SK-N-SH treated with all-trans-retinoic acid at 6 μM for 48 hours (cell line): ENCODE results near the gene PRR5L.

Experiments
- ATAC-seq: fragments of 200-7000 bp; cut with Tn5 transposase; 3 replicates; pipeline ENCODE4 v1.9.1; 2020; ENCODE audit warnings: mild to moderate bottlenecking, moderate library complexity
- ARNTL ChIP-seq: fragments of 450-650 bp; formaldehyde crosslinking; IDR thresholded peaks from 2 replicates; pipeline ENCODE4 v1.5.0; 2020; ENCODE audit warnings: low read depth, mild to moderate bottlenecking, moderate library complexity, borderline replicate concordance
- BACH2 ChIP-seq: fragments of 250-450 bp; sonication (Bioruptor Pico); IDR thresholded peaks from 2 replicates; pipeline ENCODE4 v1.9.0; 2021; ENCODE audit warnings: mild to moderate bottlenecking, borderline replicate concordance
- ESRRG ChIP-seq: fragments of 250-450 bp; sonication (Bioruptor Pico); IDR thresholded peaks from 2 replicates; pipeline ENCODE4 v1.6.1; 2021; ENCODE audit warnings: mild to moderate bottlenecking
- GLIS3 ChIP-seq: fragments of 250-450 bp; sonication (Bioruptor Pico); IDR thresholded peaks from 2 replicates; pipeline ENCODE4 v1.5.0; 2020; ENCODE audit warnings: mild to moderate bottlenecking, moderate library complexity
- OSR1 ChIP-seq: fragments of 250-450 bp; sonication (Bioruptor Pico); IDR thresholded peaks from 2 replicates; pipeline ENCODE4 v1.8.0; 2022; ENCODE audit warnings: moderate library complexity, mild to moderate bottlenecking, inconsistent platforms
- PPARA ChIP-seq: fragments of 250-450 bp; sonication (Bioruptor Pico); IDR thresholded peaks from 2 replicates; pipeline ENCODE4 v1.5.0; 2020; ENCODE audit warnings: mild to moderate bottlenecking, borderline replicate concordance
- RARB ChIP-seq: fragments of 250-450 bp; sonication (Bioruptor Pico); IDR thresholded peaks from 2 replicates; pipeline ENCODE4 v1.8.0; 2021; ENCODE audit warnings: mild to moderate bottlenecking, moderate library complexity
- SNAI2 ChIP-seq: fragments of 250-450 bp; sonication (Bioruptor Pico); IDR thresholded peaks from 2 replicates; pipeline ENCODE4 v1.5.0; 2020; ENCODE audit warnings: mild to moderate bottlenecking, moderate library complexity
- TCF4 ChIP-seq: fragments of 250-450 bp; sonication (Bioruptor Pico); IDR thresholded peaks from 2 replicates; pipeline ENCODE4 v1.8.0; 2021; ENCODE audit warnings: mild to moderate bottlenecking, moderate library complexity, borderline replicate concordance
- TOX ChIP-seq: fragments of 250-450 bp; sonication (Bioruptor Pico); IDR thresholded peaks from 2 replicates; pipeline ENCODE4 v1.8.0; 2021; ENCODE audit warnings: mild to moderate bottlenecking, moderate library complexity, borderline replicate concordance
- ZC3H10 ChIP-seq: fragments of 250-450 bp; sonication (Bioruptor Pico); IDR thresholded peaks from 2 replicates; pipeline ENCODE4 v1.5.1; 2021; ENCODE audit warnings: mild to moderate bottlenecking, moderate library complexity
- ZFP3 ChIP-seq: fragments of 250-450 bp; sonication (Bioruptor Pico); IDR thresholded peaks from 2 replicates; pipeline ENCODE4 v1.5.0; 2020; ENCODE audit warnings: mild to moderate bottlenecking, moderate library complexity
- ZFP30 ChIP-seq: fragments of 450-650 bp; formaldehyde crosslinking; IDR thresholded peaks from 2 replicates; pipeline ENCODE4 v1.5.0; 2022; ENCODE audit warnings: mild to moderate bottlenecking, moderate library complexity
- ZNF565 ChIP-seq: fragments of 450-650 bp; formaldehyde crosslinking; conservative IDR thresholded peaks from 2 replicates; pipeline ENCODE4 v1.5.0; 2020; ENCODE audit warnings: low read depth, mild to moderate bottlenecking, moderate library complexity
- ZNF70 ChIP-seq: fragments of 450-650 bp; formaldehyde crosslinking; IDR thresholded peaks from 2 replicates; pipeline ENCODE4 v1.5.0; 2020; ENCODE audit warnings: mild to moderate bottlenecking, moderate library complexity
- ZNF8 ChIP-seq: fragments of 450-650 bp; formaldehyde crosslinking; IDR thresholded peaks from 2 replicates; pipeline ENCODE4 v1.5.0; 2020; ENCODE audit warnings: mild to moderate bottlenecking, moderate library complexity
- TF ChIP-seq, protein P1 (sequence below): fragments of 250-450 bp; sonication (Bioruptor Pico); IDR thresholded peaks from 2 replicates; pipeline ENCODE4 v1.8.0; 2021; ENCODE audit warnings: low read depth, mild to moderate bottlenecking, moderate library complexity, borderline replicate concordance
- TF ChIP-seq, protein P2 (sequence below): fragments of 250-450 bp; sonication (Bioruptor Pico); IDR thresholded peaks from 2 replicates; pipeline ENCODE4 v1.5.1; 2020; ENCODE audit warnings: low read depth, mild to moderate bottlenecking, moderate library complexity
- TF ChIP-seq, protein P3 (sequence below): fragments of 250-450 bp; sonication (Bioruptor Pico); IDR thresholded peaks from 2 replicates; pipeline ENCODE4 v1.8.0; 2020; ENCODE audit warnings: mild to moderate bottlenecking, moderate library complexity, borderline replicate concordance
- TF ChIP-seq, protein P4 (sequence below): fragments of 250-450 bp; sonication (Bioruptor Pico); IDR thresholded peaks from 2 replicates; pipeline ENCODE4 v1.5.0; 2020; ENCODE audit warnings: mild to moderate bottlenecking, moderate library complexity
- TF ChIP-seq, protein P5 (sequence below): fragments of 250-450 bp; sonication (Bioruptor Pico); IDR thresholded peaks from 2 replicates; pipeline ENCODE4 v1.5.1; 2021; ENCODE audit warnings: mild to moderate bottlenecking, moderate library complexity

PRR5L gene

DNA sequence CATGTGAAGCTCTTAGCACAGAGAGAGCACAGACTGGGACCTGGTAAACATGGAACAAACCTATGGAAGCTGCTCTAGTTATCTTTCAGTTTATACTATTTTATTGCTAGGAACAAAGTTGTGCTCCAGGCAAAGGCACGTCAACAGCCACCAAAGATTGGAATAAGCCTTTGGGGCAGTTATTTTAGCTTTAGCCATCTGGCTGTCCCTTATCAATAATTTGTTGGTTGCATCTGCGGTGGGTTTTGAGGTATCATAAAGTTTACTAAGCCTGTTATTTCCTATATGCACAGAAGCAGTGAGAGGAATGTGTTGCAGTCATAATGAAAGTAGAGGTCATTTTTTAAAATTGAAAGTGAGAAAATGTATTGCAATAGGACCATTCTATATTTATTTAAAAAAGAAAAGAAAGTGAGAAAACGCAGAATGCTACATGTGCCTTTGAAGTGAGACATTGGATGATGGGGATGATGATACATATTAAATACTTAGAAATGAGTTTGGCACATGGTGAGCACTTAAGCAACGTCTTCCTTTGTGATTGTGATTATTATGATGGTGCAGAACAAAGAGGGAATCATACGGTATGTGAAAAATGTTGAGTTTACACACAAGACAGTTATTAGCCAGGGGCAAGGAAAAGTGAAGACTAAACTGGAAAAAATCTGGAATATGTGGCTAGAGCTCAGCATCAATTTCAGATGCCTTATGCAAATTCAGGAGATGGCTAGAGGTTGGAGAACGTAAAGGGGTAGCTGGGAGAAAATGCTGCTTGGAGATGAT is 58.3 kb downstream of the PRR5L start:
- TF ChIP-seq BACH2 (CRISPR knock-in tag) (no peak), SNAI2 (CRISPR knock-in tag) (no peak), ZNF8 (CRISPR knock-in tag) (no peak), TOX (CRISPR knock-in tag) (no peak), ZFP30 (CRISPR knock-in tag) (no peak), ZNF565 (CRISPR knock-in tag) (no peak), TCF4 (CRISPR knock-in tag) (no peak), ZFP3 (no peak), PPARA (CRISPR knock-in tag) (no peak), ZNF70 (no peak), GLIS3 (CRISPR knock-in tag) (no peak), OSR1 (no peak), ESRRG (no peak), RARB (CRISPR knock-in tag) (no peak)
- TF ChIP-seq, protein P1, sequence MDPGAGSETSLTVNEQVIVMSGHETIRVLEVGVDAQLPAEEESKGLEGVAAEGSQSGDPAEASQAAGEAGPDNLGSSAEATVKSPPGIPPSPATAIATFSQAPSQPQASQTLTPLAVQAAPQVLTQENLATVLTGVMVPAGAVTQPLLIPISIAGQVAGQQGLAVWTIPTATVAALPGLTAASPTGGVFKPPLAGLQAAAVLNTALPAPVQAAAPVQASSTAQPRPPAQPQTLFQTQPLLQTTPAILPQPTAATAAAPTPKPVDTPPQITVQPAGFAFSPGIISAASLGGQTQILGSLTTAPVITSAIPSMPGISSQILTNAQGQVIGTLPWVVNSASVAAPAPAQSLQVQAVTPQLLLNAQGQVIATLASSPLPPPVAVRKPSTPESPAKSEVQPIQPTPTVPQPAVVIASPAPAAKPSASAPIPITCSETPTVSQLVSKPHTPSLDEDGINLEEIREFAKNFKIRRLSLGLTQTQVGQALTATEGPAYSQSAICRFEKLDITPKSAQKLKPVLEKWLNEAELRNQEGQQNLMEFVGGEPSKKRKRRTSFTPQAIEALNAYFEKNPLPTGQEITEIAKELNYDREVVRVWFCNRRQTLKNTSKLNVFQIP (CRISPR knock-in tag), result no peak
- TF ChIP-seq, protein P2, sequence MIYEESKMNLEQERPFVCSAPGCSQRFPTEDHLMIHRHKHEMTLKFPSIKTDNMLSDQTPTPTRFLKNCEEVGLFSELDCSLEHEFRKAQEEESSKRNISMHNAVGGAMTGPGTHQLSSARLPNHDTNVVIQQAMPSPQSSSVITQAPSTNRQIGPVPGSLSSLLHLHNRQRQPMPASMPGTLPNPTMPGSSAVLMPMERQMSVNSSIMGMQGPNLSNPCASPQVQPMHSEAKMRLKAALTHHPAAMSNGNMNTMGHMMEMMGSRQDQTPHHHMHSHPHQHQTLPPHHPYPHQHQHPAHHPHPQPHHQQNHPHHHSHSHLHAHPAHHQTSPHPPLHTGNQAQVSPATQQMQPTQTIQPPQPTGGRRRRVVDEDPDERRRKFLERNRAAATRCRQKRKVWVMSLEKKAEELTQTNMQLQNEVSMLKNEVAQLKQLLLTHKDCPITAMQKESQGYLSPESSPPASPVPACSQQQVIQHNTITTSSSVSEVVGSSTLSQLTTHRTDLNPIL (CRISPR knock-in tag), result no peak
- TF ChIP-seq, protein P3, sequence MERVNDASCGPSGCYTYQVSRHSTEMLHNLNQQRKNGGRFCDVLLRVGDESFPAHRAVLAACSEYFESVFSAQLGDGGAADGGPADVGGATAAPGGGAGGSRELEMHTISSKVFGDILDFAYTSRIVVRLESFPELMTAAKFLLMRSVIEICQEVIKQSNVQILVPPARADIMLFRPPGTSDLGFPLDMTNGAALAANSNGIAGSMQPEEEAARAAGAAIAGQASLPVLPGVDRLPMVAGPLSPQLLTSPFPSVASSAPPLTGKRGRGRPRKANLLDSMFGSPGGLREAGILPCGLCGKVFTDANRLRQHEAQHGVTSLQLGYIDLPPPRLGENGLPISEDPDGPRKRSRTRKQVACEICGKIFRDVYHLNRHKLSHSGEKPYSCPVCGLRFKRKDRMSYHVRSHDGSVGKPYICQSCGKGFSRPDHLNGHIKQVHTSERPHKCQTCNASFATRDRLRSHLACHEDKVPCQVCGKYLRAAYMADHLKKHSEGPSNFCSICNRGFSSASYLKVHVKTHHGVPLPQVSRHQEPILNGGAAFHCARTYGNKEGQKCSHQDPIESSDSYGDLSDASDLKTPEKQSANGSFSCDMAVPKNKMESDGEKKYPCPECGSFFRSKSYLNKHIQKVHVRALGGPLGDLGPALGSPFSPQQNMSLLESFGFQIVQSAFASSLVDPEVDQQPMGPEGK (CRISPR knock-in tag), result no peak
- TF ChIP-seq, protein P4, sequence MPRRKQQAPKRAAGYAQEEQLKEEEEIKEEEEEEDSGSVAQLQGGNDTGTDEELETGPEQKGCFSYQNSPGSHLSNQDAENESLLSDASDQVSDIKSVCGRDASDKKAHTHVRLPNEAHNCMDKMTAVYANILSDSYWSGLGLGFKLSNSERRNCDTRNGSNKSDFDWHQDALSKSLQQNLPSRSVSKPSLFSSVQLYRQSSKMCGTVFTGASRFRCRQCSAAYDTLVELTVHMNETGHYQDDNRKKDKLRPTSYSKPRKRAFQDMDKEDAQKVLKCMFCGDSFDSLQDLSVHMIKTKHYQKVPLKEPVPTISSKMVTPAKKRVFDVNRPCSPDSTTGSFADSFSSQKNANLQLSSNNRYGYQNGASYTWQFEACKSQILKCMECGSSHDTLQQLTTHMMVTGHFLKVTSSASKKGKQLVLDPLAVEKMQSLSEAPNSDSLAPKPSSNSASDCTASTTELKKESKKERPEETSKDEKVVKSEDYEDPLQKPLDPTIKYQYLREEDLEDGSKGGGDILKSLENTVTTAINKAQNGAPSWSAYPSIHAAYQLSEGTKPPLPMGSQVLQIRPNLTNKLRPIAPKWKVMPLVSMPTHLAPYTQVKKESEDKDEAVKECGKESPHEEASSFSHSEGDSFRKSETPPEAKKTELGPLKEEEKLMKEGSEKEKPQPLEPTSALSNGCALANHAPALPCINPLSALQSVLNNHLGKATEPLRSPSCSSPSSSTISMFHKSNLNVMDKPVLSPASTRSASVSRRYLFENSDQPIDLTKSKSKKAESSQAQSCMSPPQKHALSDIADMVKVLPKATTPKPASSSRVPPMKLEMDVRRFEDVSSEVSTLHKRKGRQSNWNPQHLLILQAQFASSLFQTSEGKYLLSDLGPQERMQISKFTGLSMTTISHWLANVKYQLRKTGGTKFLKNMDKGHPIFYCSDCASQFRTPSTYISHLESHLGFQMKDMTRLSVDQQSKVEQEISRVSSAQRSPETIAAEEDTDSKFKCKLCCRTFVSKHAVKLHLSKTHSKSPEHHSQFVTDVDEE, result no peak

DNA sequence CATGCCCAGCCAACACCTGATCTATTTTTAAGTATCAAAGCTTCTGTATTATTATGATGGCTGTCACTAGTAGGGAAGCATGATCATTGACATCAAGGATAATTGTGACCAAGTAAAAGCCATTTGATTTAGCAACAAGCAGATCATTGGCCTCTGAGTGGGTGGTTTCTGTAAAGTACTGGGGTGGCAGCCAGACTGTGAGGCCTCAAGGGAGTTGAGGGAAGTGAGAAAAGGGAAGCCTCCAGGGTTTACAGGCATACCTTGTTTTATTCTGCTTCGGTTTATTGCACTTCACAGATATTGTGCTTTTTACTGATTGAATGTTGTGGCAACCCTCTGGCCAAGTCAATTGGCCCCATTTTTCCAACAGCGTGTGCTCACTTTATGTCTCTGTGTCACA is 60.1 kb downstream of the PRR5L start:
- no peak for ATAC-seq
- TF ChIP-seq ZC3H10 (CRISPR knock-in tag) (no peak), ZFP30 (CRISPR knock-in tag) (no peak), BACH2 (CRISPR knock-in tag) (no peak), ZNF565 (CRISPR knock-in tag) (no peak), TCF4 (CRISPR knock-in tag) (no peak), GLIS3 (CRISPR knock-in tag) (no peak), OSR1 (no peak), RARB (CRISPR knock-in tag) (no peak), SNAI2 (CRISPR knock-in tag) (no peak), ZFP3 (no peak), ARNTL (CRISPR knock-in tag) (no peak)
- TF ChIP-seq, protein P3 (CRISPR knock-in tag), result no peak
- TF ChIP-seq, protein P2 (CRISPR knock-in tag), result no peak
- TF ChIP-seq, protein P5, sequence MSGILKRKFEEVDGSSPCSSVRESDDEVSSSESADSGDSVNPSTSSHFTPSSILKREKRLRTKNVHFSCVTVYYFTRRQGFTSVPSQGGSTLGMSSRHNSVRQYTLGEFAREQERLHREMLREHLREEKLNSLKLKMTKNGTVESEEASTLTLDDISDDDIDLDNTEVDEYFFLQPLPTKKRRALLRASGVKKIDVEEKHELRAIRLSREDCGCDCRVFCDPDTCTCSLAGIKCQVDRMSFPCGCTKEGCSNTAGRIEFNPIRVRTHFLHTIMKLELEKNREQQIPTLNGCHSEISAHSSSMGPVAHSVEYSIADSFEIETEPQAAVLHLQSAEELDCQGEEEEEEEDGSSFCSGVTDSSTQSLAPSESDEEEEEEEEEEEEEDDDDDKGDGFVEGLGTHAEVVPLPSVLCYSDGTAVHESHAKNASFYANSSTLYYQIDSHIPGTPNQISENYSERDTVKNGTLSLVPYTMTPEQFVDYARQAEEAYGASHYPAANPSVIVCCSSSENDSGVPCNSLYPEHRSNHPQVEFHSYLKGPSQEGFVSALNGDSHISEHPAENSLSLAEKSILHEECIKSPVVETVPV, result no peak
- TF ChIP-seq, protein P4, result no peak

More for the DNA sequence above, 58.3 kb downstream of the PRR5L start:
- peak; percentile 49; the same call in 2 of the 3 replicates for ATAC-seq
